ENCODE results near the gene PYCR2.
A peak's percentile ranks its signal among the peaks of the same experiment; 100 is the strongest.

Gene PYCR2

DNA sequence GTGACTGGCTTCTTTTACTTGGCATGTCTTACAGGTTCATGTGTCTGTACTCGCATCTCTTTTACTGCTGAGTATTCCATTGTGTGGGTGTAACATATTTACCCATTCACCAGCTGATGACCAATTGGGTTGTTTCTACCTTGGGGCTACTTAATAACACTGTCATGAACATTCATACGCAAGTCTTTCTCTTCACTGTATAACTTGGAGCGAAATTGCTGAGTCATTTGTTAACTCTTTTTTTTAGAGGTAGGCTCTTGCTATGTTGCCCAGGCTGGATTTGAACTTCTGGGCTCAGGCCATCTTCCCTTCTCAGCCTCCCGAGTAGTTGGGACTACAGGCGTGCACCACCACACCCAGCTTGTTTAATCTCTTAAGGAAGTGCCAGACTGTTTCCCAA, 6.5 kb downstream of the PYCR2 start:
- peak; percentile 18 for DNase-seq

DNA sequence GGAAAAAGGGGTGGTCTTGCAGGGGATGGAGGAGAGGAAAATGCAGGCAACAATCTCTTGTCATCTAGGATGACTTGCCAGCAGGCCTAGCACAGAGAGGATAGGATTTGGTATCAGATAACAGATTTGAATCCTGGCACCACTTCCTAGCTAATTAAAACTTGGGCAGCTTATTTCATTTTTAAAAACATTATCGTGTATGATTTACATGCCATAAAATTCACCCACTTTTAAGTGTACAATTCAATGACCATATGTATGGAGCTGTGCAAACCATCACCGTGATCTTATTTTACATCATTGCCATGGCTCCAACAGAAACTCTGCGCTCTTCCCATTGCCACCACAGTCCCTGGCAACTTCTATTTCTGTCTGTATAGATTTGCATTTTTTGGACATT, 6.9 kb downstream of the PYCR2 start:
- no peak for DNase-seq

DNA sequence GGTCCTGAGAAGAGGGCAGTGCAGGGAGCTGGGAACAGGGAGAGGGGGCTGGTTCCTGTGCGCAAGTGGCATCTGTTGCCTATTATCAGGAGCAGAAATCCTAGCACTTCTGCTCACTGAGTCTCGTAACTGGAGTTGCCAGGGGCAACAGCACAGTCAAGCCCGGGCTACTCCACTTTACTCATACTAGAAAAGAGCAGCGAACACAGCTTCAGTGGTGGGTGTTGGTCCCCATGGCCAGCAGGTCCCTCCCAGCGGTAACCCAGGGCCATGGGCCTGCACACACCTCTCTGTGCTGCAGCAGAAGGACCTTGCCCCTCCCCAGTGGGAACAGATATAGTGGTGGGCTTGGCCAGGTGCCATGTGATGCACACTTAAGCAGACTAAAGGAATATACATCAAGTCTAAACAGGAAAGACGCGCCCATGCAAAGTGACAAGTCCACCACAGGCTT, 8.5 kb downstream of the PYCR2 start:
- peak; percentile 20 for DNase-seq

DNA sequence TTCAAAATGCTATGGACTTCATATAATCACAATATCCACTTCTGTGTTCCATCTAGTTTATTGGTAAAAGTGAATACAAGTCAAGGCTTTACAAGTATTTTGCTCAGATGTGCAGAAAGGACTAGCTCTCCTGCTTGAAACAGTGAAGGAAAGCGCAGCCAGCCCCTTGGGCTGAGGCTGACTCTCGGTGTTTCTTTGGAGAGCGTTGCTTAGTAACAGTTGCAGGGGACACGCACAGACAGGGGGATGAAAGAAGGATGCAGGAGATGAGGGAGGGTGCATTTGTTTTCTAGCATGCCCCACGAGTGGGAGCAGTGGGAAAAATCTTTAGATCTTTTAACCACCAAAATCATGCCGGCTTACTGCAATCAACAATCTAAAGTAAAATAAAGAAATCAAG, 9.1 kb downstream of the PYCR2 start:
- no peak for DNase-seq

DNA sequence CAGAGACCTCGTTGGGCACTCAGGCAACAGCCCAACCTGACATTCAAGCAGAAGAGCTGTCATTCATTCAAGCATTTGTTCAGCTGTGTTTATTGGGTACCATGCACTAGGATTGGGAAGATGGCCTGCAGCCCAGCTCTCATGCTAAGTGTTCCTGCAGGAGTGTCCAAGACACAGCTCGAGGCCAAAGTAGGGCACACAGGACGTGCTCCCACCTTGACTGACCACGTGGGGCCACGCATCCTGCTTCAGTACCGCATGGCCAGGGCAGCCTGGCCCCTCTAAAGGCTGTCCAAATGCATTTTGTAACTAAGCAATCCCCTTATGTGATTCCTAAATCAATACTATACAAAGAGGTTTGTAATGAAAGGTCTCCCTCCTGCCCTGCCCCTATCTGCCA, 9.7 kb downstream of the PYCR2 start:
- no peak for DNase-seq

DNA sequence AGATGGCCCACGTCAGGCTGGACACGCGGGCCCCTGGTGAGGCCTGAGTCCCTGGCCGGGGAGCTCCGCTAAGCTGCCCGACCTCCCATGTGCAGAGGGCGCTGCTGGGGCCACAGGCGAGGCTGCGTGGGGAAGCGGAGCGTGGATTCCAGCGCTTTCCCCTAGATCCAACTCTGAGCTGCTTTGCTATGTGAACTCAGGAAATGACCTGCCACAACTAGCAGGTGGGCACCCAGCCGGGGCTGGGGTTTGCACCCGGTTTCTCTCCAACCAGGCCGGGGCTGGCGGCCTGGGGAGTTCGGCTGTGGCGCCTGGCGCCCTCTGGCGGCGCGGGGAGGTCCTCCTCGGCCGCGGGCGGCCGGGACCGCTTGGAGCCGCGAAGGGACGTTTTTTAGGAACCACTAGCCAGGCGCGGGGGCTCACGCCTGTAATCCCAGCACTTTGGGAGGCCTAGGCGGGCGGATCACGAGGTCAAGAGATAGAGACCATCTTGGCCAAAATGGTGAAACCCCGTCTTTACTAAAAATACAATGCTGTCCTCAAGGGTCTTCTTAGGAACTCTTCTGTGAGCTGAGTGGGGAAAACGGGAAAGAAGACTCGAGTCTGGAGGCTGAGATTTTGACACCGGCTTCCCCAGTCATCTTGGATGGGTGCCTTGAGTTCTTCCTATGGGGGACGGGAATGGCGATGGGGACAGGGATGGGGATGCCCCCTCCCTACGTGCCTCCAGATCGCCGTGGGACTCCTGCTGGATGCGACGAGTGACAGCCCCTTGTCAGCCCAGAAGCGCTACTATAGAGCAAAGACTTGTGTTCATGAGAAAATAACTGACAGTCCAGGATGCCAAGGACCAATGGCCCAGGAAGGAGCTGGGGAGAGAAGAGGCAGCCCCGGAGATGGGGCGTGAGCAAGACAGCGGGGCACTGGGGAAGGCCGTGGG, 12.6 kb downstream of the PYCR2 start:
- peak; percentile 79 for DNase-seq

DNA sequence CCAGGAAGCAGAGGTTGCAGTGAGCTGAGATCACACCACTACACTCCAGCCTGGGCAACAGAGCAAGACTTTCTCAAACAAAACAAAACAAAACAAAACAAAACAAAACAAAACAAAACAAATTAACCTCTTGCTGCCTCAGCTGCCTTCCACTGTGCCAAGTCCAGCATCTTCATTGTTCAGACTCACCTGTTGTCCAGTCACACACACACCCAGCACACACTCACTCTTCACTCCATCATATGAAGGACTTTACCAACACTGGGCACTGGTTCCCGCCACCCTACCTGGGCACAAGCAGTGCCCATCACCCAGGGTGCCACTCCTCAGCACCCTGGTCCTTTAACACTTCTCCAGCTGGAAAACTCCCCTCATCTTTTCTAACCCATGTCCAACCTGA, 14.6 kb downstream of the PYCR2 start:
- DNase-seq = no peak

DNA sequence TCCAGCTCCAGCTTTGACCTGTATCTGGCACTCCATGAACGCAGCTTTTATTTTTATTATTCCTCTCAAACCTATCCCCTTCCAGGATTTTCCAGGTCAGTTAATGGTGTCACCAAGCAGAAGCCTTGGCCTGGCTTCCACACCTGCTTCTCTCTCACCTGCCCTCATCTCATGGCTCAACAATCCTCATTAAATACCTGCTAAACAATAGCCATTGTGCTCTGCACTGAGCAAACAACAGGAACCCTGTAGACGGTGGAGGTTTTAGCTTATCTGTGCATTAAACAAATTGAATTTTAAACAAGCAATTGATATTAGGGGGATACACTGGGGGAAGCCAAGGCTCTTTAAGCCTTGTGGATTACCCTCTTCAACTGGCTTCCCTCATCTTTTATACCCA, 15.3 kb downstream of the PYCR2 start:
- no peak for DNase-seq

DNA sequence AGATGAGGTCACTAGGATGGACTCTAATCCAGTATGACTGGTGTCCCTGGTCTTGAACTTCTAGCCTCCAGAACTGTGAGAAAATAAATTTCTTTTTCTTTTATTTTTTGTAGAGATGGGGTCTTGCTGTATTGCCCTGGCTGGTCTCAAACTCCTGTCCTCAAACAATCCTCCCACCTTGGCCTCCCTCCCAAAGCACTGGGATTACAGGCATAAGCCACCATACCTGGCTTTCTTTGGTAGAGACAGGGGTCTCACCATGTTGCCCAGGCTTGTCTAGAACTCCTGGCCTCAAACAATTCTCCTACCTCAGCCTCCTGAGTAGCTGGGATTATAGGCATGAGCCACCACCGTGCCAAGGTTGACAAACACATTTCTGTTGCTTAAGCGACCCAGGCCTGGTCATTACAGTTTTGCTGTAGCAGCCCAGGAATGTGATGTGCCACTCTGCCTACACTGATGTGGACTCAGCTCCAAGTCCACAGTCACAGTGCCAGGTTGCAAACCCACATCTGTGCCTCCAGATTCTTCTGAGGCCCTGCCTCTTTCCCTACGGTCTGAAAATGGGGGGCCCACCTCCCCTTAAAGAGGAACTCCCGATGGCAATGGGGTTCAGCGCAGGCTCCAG, 15.9 kb downstream of the PYCR2 start:
- DNase-seq = no peak

DNA sequence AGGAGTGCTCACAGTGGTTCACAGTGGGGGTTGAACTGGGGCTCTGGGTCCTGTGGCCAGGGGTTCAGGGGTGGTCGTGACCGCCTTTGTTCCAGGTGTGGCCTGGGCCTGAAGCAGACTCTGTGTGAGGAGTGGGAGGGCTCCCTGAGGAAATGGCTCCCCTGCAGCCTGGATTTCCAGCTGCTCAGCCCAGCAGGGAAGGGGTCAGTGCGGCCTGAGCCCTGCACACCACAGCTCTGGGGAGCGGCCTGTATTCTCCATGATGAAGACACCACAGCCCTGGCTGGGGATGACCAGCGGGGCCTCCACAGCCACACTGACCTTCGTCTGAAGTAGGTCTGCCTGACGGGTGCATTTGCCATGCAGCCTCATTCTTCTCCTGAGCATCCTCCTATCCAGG, 16.7 kb downstream of the PYCR2 start:
- DNase-seq = no peak

DNA sequence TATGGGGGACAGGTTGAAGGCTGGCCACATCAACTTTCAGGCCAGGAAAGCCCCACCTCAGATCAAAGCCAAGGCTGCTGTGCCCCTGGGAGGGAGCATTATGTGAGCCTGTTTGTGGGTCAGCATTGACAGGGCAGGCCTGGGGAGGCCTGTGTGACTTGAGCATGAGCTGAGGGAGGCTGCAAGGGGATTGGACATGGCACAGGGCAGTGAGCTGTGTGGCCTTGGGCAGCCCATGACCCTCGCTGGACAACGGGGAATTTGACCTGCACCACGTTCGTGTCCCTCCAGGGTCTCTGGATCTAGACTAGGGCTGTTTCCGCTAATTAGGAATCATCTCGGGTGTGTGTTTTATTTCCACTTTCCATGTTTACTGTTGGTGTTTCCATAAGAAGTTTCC, 17.6 kb downstream of the PYCR2 start:
- DNase-seq = no peak

DNA sequence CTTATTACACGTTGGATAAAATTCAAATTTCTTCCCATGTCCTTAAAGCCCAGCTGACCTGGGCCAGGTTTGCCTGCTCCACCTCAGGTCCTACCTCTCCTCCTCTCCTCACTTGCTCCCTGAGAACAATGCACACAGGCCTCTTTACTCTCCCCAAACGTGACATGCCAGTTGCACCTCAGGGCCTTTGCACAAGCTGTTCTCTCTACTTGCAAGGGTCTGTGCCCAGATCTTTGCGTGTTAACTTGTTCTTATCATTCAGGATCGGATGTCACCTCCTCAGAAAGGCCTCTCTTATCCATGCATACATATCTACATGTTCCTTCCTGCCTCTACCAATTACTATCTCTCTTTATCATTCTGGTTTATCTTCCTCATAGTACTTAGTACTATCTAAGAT, 20.4 kb downstream of the PYCR2 start:
- peak; percentile 32 for DNase-seq

DNA sequence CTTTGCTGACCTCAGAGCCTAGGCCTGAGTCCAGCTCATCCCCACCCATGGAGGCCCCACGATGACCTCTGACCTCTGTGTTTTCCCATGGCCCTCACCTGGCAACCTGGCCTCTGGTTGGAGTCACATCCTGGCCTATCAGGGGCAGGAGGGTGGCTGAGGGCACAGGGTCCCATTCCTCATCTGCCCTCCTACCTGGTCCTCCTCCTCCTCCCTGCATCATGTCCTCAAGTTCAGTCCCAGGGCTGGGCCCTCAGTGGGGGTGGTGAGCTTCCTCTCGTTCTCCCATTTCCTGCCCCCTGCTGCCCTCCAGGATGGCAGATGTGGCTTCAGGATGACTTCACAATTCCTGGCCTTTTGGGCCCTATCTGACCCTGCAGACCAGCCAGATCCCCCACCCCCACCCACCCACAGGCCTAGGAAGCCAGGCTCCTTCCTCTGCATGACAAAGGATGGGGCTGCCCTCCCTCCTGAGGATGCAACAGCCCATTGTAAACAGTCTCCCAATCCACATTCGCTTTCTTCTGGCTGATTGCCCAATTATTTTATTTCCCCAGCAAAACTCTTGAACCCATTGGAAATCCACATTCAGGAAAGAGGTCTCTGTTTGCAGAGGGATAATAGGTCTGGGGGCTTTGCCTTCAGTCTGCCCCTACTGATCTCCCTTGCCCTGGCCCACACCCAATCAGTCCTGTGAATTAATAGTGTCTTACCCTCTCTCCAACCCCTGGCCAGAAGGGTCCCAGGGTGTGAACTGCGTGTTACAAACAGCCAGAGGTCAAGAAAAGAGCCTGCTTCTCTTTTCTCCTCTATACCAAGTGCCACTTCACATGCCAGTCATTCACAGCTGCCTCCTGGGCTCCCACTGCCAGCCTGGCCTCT, 24.8 kb downstream of the PYCR2 start:
- DNase-seq = peak; percentile 16

DNA sequence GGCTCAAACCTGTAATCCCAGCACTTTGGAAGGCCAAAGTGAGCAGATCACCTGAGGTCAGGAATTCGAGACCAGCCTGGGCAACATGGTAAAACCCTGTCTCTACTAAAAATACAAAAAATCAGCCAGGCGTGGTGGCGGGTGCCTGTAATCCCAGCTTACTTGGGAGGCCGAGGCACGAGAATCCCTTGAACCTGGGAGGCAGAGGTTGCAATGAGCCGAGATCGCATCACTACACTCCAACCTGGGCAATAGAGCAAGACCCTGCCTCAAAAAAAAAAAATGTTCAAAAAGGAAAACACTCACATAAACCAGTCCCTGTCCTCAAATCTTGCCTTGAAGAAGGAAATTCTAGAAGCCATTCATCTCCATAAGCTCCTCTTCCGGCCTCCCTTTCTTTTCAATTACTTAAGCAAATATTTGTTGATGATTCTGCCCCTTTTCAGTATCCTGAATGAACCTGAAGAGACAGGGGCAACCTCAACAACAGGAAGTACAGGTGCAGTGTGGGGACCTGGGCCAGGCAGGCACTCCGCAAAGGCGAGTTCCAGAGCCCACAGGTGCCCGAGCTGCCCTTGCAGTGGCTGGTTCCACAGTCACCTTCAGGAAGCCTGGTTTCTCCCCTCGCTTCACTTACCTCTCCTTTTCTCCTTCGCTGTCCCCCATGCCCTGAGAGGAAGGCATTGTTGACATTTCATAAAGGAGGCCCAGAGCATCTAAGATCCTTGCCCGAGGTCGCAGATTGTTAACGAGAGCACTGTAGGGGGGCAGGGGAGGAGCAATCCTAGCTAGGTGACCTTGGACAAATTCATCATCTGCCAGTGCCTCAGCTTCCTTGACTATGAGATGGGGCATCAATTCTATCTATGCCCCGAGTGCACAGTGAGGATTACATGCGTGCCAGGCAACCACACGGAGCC, 26.2 kb downstream of the PYCR2 start:
- no peak for DNase-seq

DNA sequence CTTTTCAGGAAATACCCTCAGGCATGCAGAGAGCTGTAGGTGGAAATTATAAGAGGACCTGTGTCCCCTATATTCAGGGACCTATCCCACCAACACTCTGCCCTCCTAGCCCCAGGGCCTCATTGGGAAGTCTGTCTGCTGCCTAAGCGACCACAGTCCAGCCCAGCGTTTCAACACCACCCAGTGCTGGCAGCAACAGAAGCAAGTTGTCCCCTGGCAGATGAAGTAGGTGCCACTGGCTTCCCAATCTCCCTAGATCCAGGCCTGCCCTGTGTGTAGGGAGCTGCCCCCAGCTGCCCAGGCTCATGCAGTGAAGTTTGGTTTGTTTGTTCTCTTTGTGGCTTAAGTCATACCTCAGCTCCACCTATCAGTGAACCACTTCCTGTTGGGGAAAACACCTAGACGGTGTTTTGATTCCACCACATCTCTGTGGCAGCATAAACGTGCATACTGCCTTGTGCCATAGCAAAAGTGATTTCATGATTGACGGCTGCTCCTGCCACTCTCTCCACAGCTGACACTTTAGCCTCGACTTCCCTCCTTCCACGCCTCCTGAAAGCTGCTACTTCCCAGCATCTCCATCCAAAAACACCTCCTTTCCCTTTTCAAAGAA, 27.0 kb downstream of the PYCR2 start:
- peak; percentile 32 for DNase-seq

DNA sequence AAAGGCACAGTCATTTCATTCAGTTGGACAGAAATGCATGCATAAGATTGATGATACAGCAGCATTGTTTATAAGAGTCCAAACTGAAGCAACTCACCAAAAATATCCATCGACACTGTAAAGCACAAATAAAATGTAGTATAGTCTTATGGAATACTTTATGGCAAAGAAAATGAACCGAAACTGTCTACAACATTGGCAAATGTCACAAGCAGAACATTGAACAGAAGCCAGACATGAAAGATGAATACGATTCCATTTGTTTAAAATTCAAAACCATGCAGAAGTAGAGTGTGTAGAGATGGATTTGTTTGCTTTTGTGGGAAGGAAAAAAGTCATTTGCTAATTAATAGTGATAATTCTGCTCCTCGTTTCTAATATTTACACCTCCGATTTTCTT, 27.6 kb downstream of the PYCR2 start:
- DNase-seq = no peak

DNA sequence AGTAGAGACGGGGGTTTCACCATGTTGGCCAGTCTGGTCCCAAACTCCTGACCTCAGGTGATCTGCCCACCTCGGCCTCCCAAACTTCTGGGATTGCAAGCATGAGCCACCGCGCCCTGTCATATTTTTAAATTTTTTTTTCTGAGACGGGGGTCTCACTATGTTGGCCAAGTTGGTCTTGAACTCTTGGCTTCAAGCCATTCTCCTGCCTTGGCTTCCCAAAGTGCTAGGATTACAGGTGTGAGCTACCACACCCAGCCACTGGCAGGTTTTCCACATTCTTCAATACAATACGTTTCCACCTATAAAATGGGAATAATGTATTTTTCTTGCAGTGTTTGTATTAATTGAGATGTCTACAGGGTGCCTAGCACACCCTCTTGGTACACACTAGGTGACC, 31.7 kb downstream of the PYCR2 start:
- DNase-seq = no peak

DNA sequence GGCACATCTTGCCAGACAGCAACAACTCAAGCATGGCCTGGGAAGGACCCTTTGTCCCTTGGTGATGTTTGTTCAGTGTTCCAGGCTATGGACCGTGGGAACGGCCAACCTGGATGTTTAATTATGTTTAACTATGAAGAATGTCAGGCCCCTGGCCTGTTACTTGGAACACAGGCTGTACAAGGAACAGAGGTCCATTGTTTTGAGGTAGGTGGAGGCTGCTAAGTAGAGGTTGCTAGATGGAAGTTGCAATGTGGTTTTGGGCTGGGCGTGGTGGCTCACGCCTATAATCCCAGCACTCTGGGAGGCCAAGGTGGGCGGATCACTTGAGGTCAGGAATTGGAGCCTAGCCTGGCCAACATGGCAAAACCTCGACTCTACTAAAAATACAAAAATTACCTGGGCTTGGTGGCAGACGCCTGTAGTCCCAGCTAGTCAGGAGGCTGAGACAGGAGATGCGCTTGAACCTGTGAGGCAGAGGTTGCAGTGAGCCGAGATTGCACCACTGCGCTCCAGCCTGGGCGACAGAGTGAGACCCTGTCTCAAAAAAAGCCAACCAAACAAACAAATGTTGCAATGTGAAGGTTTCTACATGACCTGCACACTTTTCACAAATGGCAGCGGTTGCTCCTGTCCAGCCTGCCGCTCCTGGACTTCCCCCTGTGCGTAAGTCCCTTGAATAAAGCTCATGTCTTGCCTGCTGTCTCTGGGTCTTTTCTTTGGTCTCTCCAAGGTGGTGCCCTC, 32.6 kb downstream of the PYCR2 start:
- DNase-seq = no peak

DNA sequence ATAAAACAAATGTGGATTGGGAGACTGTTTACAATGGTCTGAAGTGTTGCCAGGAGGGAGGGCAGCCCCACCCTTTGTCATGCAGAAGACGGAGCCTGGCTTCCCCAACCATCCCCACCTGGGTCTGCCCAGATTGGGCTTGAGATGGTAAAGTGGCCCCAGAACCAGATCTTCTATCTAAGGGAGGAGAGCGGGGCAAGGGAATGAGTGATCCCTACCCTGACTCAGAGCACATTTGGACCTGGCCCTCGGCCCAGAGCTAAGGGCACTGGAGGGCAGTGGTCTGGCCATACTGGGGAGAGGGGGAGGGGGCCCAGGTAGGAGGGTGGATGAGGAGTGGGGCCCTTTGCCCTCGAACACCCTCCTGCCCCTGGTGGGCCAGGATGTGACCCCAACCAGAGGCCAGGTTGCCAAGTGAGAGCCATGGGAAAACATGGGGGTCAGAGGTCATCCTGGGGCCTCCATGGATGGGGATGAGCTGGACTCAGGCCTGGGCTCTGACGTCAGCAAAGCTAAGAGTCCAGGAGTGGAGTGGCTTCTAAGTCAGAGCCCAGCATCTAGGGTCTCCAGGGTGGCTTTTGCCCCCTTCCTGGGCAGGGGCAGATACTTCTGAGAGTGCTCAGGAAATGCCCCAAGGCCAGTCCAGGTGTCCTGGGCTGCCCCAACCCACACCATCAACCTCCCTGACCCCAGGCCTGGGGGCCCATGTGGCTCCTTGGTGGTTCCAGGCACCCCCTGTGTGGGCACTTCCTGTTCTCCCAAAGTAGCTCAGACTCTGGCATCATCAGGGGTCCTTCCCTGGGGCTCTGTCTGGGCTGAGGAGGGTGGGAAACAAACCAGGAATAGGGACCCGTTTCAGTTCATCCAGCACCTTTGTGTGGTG, 33.5 kb downstream of the PYCR2 start:
- DNase-seq = no peak

DNA sequence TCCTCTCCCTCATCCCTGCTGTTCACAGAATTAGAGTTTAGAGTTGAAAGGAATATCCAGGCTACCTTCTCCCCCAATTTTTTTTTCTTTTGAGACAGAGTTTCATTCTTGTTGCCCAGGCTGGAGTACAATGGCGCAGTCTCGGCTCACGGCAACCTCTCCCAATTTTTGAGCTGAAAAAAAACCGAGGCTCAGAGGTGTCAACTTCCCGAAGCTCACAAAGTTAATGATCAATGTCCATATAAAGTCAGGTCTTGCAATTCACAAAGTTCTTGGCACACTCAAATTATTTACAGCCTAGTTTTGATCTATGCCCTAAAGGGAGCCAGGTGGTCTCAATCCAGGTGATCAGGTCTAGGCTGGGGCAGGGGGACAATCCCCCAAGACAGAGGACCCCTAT, 34.3 kb downstream of the PYCR2 start:
- no peak for DNase-seq
